PFSK-1 (cell line): ENCODE data around the gene GPR37L1.
A peak's percentile ranks its signal among the peaks of the same experiment; 100 is the strongest.

Source experiments
- FOXP2 ChIP-seq: optimal IDR thresholded peaks from 2 replicates; pipeline ENCODE3; 2011; ENCODE audit warnings: borderline replicate concordance, control low read depth, inconsistent platforms; ENCODE audit not compliant: insufficient read depth; ENCODE audit errors: extremely low read length, extremely low read depth
- POLR2AphosphoS5 ChIP-seq: IDR thresholded peaks from 2 replicates; pipeline ENCODE4 v1.6.1; 2012; ENCODE audit warnings: low read depth, mild to moderate bottlenecking, control low read depth, low read length, moderate library complexity
- SIN3A ChIP-seq: IDR thresholded peaks from 2 replicates; pipeline ENCODE4 v1.6.1; 2012; ENCODE audit warnings: mild to moderate bottlenecking, low read length, moderate library complexity, borderline replicate concordance; ENCODE audit not compliant: insufficient read depth
- TAF1 ChIP-seq: IDR thresholded peaks from 2 replicates; pipeline ENCODE4 v1.6.1; 2012; ENCODE audit warnings: low read length, control low read depth, borderline replicate concordance; ENCODE audit not compliant: insufficient read depth
- TF ChIP-seq, protein P1 (sequence below), 2 experiments: IDR thresholded peaks; 2 replicates each; pipeline versions ENCODE4 v1.6.1 to v1.8.0; 2011 to 2012; ENCODE audit warnings: low read depth in 2 of 2, low read length in 2 of 2, control low read depth in 1 of 2, inconsistent platforms in 1 of 2, mild to moderate bottlenecking in 1 of 2, moderate library complexity in 1 of 2; ENCODE audit not compliant: insufficient read depth in 1 of 2

Gene GPR37L1

DNA sequence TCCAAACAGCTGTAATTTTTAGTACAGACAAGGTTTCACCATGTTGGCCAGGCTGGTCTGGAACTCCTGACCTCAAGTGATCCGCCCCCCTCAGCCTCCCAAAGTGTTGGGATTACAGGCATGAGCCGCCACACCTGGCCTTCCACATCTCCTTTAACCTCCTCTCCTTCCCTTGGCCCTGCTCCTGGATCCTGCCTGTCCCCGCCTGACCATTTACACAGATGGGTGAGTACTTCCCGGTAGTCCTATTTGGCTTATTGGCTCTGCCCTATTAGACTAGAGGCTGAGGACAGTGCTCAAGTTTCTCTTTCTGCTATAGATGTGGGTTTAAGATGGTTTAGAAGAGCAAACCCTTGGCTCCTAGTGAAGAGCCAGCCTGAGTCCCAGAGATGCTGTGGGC lies 30.6 kb downstream of the GPR37L1 start:
- TF ChIP-seq, protein P1, sequence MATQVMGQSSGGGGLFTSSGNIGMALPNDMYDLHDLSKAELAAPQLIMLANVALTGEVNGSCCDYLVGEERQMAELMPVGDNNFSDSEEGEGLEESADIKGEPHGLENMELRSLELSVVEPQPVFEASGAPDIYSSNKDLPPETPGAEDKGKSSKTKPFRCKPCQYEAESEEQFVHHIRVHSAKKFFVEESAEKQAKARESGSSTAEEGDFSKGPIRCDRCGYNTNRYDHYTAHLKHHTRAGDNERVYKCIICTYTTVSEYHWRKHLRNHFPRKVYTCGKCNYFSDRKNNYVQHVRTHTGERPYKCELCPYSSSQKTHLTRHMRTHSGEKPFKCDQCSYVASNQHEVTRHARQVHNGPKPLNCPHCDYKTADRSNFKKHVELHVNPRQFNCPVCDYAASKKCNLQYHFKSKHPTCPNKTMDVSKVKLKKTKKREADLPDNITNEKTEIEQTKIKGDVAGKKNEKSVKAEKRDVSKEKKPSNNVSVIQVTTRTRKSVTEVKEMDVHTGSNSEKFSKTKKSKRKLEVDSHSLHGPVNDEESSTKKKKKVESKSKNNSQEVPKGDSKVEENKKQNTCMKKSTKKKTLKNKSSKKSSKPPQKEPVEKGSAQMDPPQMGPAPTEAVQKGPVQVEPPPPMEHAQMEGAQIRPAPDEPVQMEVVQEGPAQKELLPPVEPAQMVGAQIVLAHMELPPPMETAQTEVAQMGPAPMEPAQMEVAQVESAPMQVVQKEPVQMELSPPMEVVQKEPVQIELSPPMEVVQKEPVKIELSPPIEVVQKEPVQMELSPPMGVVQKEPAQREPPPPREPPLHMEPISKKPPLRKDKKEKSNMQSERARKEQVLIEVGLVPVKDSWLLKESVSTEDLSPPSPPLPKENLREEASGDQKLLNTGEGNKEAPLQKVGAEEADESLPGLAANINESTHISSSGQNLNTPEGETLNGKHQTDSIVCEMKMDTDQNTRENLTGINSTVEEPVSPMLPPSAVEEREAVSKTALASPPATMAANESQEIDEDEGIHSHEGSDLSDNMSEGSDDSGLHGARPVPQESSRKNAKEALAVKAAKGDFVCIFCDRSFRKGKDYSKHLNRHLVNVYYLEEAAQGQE (IDR thresholded peaks at IDR 0.05; ENCODE audit: insufficient read depth in 1 of 2, low read depth in 2 of 2, low read length in 2 of 2) = no peak
- TF ChIP-seq FOXP2 (no peak), SIN3A (no peak), POLR2AphosphoS5 (no peak), TAF1 (no peak)

DNA sequence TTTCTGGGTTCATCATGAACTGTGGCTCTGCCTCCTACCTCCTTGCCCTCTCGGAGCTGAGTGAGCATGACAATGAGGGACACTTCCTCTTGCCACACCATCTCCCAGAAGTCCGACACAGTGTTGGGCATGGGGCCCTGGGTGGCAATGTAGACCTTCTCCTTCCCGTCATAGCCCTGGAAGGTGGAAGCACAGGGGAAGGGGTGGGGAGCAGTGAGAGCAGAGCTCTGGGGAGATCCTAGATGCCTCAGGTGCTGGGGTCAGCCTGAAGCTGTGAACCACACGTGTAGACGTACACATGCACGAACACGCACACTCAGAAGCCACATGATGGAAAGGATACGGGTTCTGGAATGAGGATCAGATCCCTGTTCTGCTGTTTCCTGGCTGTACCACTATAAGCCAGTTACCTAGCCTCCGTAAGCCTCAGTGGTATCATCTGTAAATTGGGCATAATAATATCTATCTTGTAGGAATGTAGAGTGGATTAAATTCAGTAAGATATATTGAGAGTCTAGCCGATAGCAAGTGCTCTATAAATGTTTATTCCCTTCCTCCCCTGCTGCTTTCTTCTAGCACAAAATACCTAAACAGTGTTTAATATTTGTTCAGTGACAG lies 31.5 kb downstream of the GPR37L1 start:
- TF ChIP-seq, protein P1 (IDR thresholded peaks at IDR 0.05; ENCODE audit: insufficient read depth in 1 of 2, low read depth in 2 of 2, low read length in 2 of 2) = no peak
- TF ChIP-seq TAF1 = no peak
- TF ChIP-seq FOXP2 = no peak
- no peak for TF ChIP-seq SIN3A
- no peak for TF ChIP-seq POLR2AphosphoS5

DNA sequence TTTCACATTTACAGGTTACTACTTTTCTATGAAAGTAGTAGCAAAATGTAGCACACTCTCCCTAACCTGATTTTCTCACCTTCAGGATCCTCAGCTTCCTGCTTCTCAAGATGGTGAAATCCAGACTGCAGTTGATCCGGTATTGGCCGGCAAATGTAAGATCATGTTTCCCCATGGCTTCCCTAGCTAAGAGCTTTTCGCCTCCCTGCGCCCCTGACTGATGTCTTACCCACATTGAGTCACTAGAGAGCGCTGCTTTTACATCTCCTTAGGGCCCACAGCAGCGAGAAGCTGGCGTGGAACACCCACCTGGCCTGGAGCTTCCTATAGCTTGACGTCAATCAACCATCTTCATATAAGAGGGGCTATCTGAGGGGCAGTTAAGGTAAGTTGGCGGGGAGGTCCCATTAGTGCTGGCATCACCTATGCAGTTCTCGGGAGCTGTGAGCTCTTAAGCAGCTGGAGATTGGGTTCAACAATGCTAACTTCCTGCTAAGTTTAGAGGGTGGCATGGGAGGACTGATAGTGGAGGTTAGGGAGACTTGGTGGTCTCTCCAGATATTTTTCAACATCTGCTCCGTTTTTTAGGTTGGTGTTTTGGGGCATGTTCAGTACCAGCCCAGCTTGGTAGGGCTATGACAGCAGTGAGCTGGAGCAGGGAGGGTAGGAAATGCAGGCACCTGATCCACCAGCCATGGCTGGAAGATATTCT lies 32.2 kb downstream of the GPR37L1 start:
- TF ChIP-seq SIN3A = no peak
- TF ChIP-seq FOXP2 = no peak
- TF ChIP-seq, protein P1 (IDR thresholded peaks at IDR 0.05; ENCODE audit: insufficient read depth in 1 of 2, low read depth in 2 of 2, low read length in 2 of 2) = no peak
- no peak for TF ChIP-seq POLR2AphosphoS5
- no peak for TF ChIP-seq TAF1

DNA sequence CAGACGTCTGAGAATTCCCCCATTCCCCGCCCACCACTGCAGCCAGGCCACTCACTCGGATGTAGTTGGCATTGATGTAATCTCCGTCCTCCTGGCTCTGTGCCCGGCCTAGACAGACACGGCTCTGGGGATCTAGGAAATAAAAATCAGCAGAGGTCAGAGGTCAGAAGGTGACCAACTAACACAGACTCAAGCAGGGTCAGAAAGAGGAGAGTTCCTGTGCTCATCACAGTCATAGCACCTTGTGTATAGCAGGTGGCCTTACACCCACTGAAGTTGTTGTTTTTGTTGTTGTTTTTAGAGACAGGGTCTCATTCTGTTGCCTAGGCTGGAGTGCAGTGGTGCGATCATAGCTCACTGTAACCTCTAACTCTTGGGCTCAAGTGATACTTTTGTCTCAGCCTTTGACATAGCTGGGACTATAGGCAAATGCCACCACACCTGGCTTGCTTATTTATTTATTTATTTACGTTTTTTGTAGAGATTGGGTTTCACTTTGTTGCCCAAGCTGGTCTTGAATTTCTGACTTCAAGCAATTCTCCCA lies 32.8 kb downstream of the GPR37L1 start:
- no peak for TF ChIP-seq TAF1
- peak; percentile 22 for TF ChIP-seq FOXP2
- no peak for TF ChIP-seq SIN3A

DNA sequence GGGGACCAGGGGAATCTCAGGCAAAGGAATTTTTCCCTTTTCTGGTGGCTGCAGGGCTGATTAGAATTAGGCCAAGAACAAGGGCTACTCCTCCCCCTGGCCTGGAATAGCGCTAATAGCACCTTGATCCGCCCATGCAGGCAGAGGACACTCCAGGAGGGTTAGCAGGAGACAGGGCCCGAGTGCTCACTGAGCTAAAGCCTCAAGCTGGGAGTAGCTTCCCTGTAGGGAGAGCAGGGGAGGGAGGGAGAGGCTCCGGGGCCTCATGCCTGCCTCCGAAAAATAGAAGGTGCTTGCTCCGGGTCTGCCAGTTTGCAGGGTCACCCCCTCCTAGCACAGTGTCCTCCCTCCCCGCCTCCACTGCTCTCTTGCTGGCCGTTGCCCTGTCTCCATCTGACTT lies 33.9 kb downstream of the GPR37L1 start:
- TF ChIP-seq, protein P1 (IDR thresholded peaks at IDR 0.05; ENCODE audit: insufficient read depth in 1 of 2, low read depth in 2 of 2, low read length in 2 of 2) = no peak
- no peak for TF ChIP-seq FOXP2
- no peak for TF ChIP-seq TAF1
- no peak for TF ChIP-seq SIN3A
- no peak for TF ChIP-seq POLR2AphosphoS5
